Osteoblast (primary cell): ENCODE measurements around the gene SV2B. TPM values are rescaled to one million over a fixed set of nuclear protein-coding genes. Genes with fewer than 3 reads are reported as not detected.

Source experiments
- DNase-seq: peaks from one replicate; pipeline ENCODE4 v3.0.0; 2011; ENCODE audit warnings: low spot score, mixed read lengths; ENCODE audit not compliant: insufficient read length; ENCODE audit errors: missing footprints
- H2AFZ ChIP-seq: 2 replicates; pipeline ENCODE4 v1.6.0; 2011; ENCODE audit warnings: mild to moderate bottlenecking, low read length
- H3K27ac ChIP-seq: 2 replicates; pipeline ENCODE4 v1.5.1; 2011; ENCODE audit warnings: mild to moderate bottlenecking, low read depth, low read length, moderate library complexity
- H3K27me3 ChIP-seq: 2 replicates; pipeline ENCODE4 v1.6.0; 2012; ENCODE audit warnings: mild to moderate bottlenecking, control low read depth, inconsistent platforms, low read length, moderate library complexity; ENCODE audit not compliant: insufficient read depth
- H3K36me3 ChIP-seq: 2 replicates; pipeline ENCODE4 v1.5.1; 2011; ENCODE audit warnings: mild to moderate bottlenecking, low read length, control low read depth, moderate library complexity; ENCODE audit not compliant: insufficient read depth
- H3K4me1 ChIP-seq: 2 replicates; pipeline ENCODE4 v1.5.1; 2011; ENCODE audit warnings: mild to moderate bottlenecking, low read length, control low read depth, moderate library complexity; ENCODE audit not compliant: insufficient read depth
- H3K4me2 ChIP-seq: 2 replicates; pipeline ENCODE4 v1.6.0; 2011; ENCODE audit warnings: mild to moderate bottlenecking, low read length; ENCODE audit not compliant: insufficient read depth
- H3K4me3 ChIP-seq: fragments of 200-600 bp; sonication (generic); 3 replicates; pipeline ENCODE4 v1.5.1; 2012; ENCODE audit warnings: mild to moderate bottlenecking, low read length, inconsistent platforms; ENCODE audit not compliant: insufficient read depth
- H3K79me2 ChIP-seq: 2 replicates; pipeline ENCODE4 v1.6.0; 2012; ENCODE audit warnings: mild to moderate bottlenecking, low read length, control low read depth, inconsistent platforms; ENCODE audit not compliant: insufficient read depth
- H3K9me3 ChIP-seq: 2 replicates; pipeline ENCODE4 v1.5.1; 2011; ENCODE audit warnings: low read depth, low read length, control low read depth
- H4K20me1 ChIP-seq: 2 replicates; pipeline ENCODE4 v1.6.0; 2012; ENCODE audit warnings: mild to moderate bottlenecking, low read length, control low read depth; ENCODE audit not compliant: insufficient read depth
- CTCF ChIP-seq: IDR thresholded peaks from 2 replicates; pipeline ENCODE4 v1.5.1; 2011; ENCODE audit warnings: mild to moderate bottlenecking, low read depth, low read length, moderate library complexity; ENCODE audit errors: extremely low read depth
- total RNA-seq: library from RNA; depleted of rRNA; stranded (reverse); fragments of >200 nt; gene quantifications from 2 replicates; pipeline ENCODE4 v1.2.3, GENCODE V29; 2012

SV2B gene
- total RNA-seq, 1 donor: not detected

GRCh38 chr15:91304210-91304609, 204.2 kb downstream of the SV2B start:
- no peak for DNase-seq
- H3K4me2 ChIP-seq: no peak overlapping the region
- H3K36me3 ChIP-seq: no peaks in the 10 kb centered on the region
- H3K9me3 ChIP-seq: no peaks in the 10 kb centered on the region
- peaks cover 33% of the 10 kb centered on the region for H3K27me3 ChIP-seq
- no peak for TF ChIP-seq CTCF
- no peaks in the 10 kb centered on the region for H4K20me1 ChIP-seq
- H3K27ac ChIP-seq: no peak overlapping the region
- H2AFZ ChIP-seq: no peak overlapping the region
- H3K4me3 ChIP-seq: no peak overlapping the region
- H3K4me1 ChIP-seq: no peaks in the 10 kb centered on the region
- no peaks in the 10 kb centered on the region for H3K79me2 ChIP-seq

- Histone ChIP-seq H3K4me1 (no peaks in the 10 kb centered on the region), H3K27me3 (peaks cover 33% of the 10 kb centered on the region), H3K79me2 (no peaks in the 10 kb centered on the region), H2AFZ (no peak overlapping the region), H3K27ac (no peak overlapping the region), H3K36me3 (no peaks in the 10 kb centered on the region), H3K9me3 (no peaks in the 10 kb centered on the region), H3K4me3 (no peak overlapping the region), H3K4me2 (no peak overlapping the region), H4K20me1 (no peaks in the 10 kb centered on the region)
- no peak for DNase-seq
- TF ChIP-seq CTCF: no peak
Observed at GRCh38 chr15:91304786-91305185, 204.7 kb downstream of the SV2B start.

- Histone ChIP-seq H3K9me3 (no peaks in the 10 kb centered on the region), H3K27ac (no peak overlapping the region), H3K4me1 (no peaks in the 10 kb centered on the region), H4K20me1 (no peaks in the 10 kb centered on the region), H2AFZ (no peak overlapping the region), H3K4me2 (no peak overlapping the region), H3K36me3 (no peaks in the 10 kb centered on the region), H3K4me3 (no peak overlapping the region), H3K27me3 (peaks cover 33% of the 10 kb centered on the region), H3K79me2 (no peaks in the 10 kb centered on the region)
- TF ChIP-seq CTCF: no peak
- no peak for DNase-seq
Observed at GRCh38 chr15:91306144-91306543, 206.1 kb downstream of the SV2B start.

GRCh38 chr15:91307601-91308000, 207.5 kb downstream of the SV2B start:
- no peak overlapping the region for H2AFZ ChIP-seq
- TF ChIP-seq CTCF: no peak
- H3K4me1 ChIP-seq: no peaks in the 10 kb centered on the region
- H3K4me3 ChIP-seq: no peak overlapping the region
- H3K4me2 ChIP-seq: no peak overlapping the region
- no peaks in the 10 kb centered on the region for H3K9me3 ChIP-seq
- H3K27me3 ChIP-seq: peaks cover 33% of the 10 kb centered on the region
- H3K36me3 ChIP-seq: no peaks in the 10 kb centered on the region
- H3K27ac ChIP-seq: no peak overlapping the region
- DNase-seq: no peak
- no peaks in the 10 kb centered on the region for H3K79me2 ChIP-seq
- H4K20me1 ChIP-seq: no peaks in the 10 kb centered on the region
